Measurements from ENCODE around the gene MED12L.

MED12L gene

GRCh38 chr3:151319628-151320027 lies 234.2 kb downstream of the MED12L start:
- no peak for DNase-seq (ENCODE audit: low spot score)

DNA sequence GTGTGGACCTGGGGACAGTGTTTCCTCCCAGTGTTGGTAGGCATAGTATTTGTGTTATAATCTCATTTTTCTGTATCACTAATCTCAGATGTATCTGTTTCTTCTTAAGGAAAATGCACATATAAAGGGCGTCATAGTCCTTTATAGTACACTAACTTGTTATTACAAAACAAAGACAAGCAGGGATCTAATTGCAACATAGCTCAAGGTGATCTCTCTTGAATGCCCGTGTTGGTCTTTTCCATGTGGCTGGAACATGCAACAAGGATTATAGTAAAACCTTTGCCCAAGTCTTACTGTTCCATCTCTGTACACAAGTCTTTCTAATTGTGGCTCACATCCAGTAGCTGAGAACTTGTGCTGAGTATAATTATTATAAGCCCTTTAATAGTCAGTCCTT lies 234.7 kb downstream of the MED12L start:
- DNase-seq (ENCODE audit: low spot score) = no peak

DNA sequence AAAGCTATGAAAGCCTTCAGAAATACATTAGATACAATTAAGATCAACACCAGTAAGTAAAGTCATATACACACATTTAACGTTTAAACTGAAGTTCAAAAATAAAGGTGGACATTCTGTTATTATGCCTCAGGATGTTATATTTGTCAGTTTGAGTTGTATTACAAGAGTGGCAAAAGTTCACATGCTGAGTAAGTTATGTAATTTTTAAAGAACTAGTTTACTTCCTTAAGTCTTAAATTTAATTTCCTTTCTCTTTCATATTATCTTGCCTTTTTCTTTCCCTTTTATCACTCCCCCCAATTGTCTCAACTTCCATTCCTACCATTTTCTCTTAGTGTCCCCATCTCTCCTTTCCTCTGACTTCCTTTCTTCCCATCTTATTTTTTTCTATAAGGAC lies 236.1 kb downstream of the MED12L start:
- DNase-seq (ENCODE audit: low spot score) = no peak

DNA sequence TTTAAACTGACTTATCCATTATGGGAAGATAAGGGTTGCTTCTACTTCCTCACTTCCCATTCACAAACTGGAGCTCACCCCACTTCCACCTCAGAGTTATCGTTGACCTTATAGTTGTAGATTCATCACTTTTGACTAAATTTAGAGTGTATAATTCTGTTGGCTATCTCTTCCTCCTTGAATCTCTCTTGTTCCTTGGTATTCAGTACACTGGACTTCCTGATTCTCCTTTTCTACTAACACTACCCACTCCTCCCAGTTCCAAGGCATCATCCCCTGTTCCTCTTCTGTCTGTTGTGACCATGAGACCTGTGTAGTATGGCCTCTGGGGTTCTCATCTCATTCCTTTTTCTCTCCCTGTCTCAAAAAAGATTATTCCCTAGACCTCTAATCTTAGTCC lies 237.0 kb downstream of the MED12L start:
- no peak for DNase-seq (ENCODE audit: low spot score)

- no peak for DNase-seq (ENCODE audit: low spot score)
Observed at GRCh38 chr3:151327571-151328198, 242.2 kb downstream of the MED12L start.

DNA sequence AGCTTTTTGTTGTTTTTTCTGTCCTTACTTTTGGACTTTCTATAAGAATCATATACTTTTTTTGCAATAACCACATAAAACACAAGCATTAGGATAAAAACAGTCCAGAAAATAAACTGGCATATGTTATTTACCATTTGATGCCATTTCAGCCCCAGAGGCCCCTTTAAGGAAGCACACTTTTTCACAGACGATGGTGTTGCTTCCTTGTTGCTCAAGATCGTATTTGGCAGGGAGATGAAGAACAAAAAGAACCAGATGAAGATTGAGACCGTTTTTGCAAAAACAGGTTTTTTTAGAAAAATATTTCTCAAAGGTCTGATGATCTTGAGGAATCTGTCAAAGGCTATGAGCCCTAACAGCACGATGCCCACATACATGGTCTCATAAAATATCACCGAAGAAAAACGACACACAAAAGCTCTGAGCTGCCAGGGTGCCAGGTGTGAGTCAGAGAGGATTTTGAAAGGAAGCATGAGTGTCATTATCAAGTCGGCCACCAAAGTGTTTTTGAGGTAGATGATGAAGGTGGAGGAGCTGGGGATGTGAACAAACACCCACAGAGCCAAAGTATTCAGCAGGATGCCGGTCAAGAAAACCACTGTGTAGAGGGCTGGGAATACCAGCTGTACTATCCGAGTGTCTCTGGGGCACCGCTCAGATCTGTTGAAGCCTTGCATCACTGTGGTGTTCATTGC lies 243.0 kb downstream of the MED12L start:
- DNase-seq (ENCODE audit: low spot score) = no peak

DNA sequence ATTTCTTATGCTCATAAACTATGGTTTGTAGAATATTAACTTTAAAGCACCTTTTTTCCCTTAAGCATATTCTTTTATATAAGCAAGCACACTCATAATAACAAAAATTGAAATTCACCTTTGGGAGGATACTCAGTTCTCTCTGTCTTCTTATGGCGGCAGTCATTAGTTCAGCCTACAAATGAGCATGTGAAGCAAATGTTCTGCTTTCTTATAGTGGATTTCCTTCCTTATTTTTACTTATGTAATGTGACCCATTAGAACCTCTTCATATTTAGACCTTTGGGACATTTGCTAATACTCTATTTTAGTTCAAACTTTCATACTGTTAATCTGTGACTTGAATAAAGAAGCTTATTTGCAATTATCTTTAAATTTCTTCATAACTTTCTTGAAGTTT lies 243.9 kb downstream of the MED12L start, which contains the start of gene P2RY13:
TSS of gene P2RY13 (minus strand) at position 187 of the 400 bp plus-strand sequence. CDS start at position 166, 21 bp downstream.
- DNase-seq (ENCODE audit: low spot score) = no peak

DNA sequence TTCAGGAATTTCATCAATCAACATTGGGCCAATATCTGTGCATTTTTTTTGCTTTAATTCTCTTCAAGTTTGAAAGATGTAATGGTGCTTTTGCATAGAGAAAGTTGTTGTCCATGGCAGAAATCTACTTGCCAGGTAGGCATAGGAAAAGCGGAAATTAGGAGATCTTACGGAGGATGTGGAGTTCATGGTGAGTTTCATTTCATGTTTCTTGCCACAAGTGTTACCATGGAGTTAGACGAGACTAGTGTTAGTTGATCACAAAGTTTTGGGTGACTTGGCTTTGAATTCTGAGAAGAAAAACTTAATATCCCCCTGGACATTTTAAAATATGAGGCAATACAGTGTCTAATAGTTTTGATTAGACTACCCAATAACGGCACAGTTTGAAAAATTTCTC lies 244.9 kb downstream of the MED12L start:
- DNase-seq (ENCODE audit: low spot score) = no peak

- DNase-seq (ENCODE audit: low spot score) = no peak
Observed at GRCh38 chr3:151330899-151331298, 245.4 kb downstream of the MED12L start.

- DNase-seq (ENCODE audit: low spot score) = no peak
Observed at GRCh38 chr3:151331696-151332095, 246.2 kb downstream of the MED12L start.

DNA sequence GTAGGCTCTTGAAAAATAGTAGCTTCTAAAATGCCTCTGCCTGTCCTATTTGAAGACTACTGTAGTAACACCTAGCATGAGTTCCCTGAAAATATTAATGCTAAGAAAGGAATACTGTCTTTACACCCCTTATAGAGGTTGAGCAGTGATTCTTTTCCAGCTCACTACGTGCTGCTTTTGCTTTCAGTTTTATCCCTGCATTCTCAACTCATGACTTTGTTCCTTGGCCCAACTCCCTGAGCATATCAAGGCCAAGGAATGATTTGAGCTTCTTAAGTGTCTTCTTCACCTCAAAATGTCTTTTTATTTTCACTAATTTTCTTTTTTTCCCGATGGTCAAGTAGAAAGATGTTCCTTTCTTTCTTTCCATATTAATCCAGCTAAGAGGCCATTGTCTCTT lies 260.4 kb downstream of the MED12L start:
- DNase-seq (ENCODE audit: low spot score) = no peak

- DNase-seq (ENCODE audit: low spot score) = no peak
Observed at GRCh38 chr3:151346292-151346691, 260.8 kb downstream of the MED12L start.

DNA sequence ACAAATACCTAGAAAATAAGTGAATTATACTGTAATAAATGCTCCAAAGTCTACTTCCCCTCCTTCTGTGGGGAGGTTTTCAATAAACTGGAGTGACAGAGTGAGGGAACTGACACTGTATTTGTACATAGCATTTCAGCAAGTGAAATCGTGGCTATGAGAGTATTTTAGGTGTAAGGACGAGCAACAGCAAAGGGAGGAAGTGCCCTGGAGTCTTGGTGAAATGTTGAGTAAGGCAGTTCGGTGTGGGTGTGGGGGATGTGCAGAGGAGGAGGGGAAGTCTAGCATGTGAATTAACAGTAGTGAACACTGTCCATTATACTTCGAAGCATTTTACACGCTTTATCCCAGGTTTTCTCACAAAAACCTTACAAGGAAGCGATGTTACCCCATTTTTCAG lies 262.0 kb downstream of the MED12L start:
- DNase-seq (ENCODE audit: low spot score) = no peak

- DNase-seq (ENCODE audit: low spot score) = no peak
Observed at GRCh38 chr3:151350656-151351055, 265.2 kb downstream of the MED12L start.

DNA sequence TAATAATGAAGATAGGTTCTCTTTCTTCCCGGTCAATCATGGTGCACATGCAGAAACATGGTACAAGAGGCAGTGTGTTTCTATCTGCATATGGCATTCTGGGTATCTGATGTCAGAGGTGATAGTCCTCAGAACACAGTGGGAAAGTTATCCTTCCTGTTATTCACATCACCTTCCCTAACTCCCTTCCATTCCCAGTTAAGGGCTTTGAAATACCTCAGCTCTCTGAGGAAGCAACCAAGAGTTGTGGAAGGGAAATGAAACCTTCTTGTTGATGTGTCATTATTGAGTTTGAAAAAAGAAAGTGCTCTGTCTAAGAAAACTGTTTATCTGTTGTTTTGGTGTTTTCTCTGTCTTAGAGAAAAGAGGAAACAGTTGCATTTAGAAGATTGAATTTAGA lies 265.8 kb downstream of the MED12L start:
- DNase-seq (ENCODE audit: low spot score) = no peak

GRCh38 chr3:151351648-151352047 lies 266.2 kb downstream of the MED12L start:
- DNase-seq (ENCODE audit: low spot score) = no peak

GRCh38 chr3:151356794-151357462 lies 271.5 kb downstream of the MED12L start:
- DNase-seq (ENCODE audit: low spot score) = no peak

GRCh38 chr3:151357463-151357850 lies 272.0 kb downstream of the MED12L start:
- DNase-seq (ENCODE audit: low spot score) = no peak

DNA sequence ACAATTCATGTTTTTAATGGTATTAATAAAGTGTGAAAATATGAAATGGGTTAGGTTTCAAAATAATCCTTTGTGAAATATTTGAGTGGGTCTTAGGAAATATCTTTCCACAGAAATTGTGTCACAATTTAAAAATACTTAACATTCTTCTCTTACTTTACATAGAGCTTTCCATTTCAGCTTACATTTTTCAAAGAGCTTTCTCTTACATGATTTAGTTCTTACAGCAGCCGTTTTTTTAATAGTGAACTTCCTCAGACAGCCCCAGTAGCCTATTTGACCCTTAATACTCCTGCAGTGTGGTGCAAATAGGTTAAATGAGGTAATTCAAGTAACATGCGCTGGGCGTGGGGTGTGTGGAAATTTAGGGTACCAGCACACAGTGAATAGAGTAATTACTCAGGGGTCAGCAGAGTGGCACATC lies 277.3 kb downstream of the MED12L start:
- DNase-seq (ENCODE audit: low spot score) = no peak

DNA sequence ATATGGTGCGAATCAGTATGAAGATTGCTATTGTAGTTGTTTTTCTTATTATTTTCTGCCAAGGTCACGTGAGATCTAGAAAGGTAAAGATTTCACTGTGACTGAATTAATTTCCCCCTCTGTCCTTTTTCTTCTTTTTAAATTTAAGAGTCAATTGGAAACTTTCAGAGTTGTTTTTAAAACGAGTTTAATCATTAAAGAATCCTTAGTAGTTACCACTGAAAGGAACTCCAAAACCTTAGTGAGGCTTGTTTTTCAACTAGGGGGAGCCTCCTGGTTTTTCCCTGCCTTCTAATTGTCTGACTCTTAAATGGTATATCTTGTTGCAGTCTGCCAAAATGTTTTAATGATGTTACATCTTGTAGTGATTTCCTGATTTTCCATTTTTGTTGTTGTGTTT lies 281.5 kb downstream of the MED12L start:
- DNase-seq (ENCODE audit: low spot score) = no peak

DNA sequence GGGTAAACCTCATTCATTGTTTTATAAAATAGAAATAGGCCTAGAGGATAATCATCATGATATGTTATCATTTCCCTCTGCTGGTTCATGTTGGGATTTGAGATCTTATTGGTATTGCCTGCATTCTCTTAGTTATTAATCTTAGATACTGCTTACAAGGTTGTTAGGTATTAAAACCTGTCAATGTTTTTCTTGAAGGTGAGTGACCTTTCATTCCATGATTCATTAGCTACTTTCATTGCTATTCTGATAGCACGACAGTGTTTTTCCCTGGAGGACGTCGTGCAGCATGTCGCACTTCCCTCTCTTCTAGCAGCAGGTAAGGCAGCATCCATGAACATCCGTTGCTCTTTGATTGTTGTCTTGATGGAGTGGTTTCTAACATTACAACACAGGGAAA lies 282.0 kb downstream of the MED12L start:
- no peak for DNase-seq (ENCODE audit: low spot score)

GRCh38 chr3:151371526-151371925 lies 286.1 kb downstream of the MED12L start:
- no peak for DNase-seq (ENCODE audit: low spot score)

DNA sequence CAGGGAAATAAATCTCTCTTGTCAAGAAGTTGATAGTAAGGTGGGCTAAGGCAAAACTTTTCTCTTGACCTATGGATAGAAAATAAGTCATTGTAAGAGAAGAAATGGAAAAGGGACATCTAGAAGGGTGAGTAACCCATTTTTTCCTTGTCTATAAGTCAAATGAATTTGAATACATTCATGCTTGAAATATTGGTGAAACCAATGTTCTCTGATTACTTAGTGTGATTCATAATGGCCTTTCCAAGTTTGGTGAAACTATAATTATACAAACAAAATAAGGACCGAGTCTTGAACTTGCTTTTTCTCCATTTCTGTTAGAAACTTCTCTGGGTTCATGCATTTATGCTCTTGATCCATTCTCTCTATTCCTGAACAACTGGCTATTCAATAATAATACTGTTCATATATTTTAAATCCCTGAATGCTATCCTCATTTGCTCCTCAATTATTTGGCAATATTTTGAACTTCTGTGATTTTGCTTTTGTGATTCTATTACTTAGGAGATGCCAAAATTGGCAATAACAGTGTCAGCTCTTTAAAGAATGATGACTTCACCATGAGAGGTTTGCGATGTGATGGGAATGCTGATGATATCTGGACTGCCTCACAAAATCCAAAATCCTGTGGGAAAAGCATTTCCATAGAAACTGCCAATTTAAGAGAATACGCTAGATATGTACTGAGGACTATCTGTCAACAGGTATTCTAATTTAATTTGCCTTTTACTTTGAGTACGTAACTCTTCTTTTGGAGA lies 286.8 kb downstream of the MED12L start:
- DNase-seq (ENCODE audit: low spot score) = no peak

Measured in hematopoietic multipotent progenitor cell treated with erythropoietin and hydrocortisone succinate and interleukin-3 and kit ligand, for 17 days (in vitro differentiated cells).